AG09309 (cell line): ENCODE measurements around the gene GINS2.

Source experiments
- DNase-seq: peaks from one replicate; pipeline ENCODE4 v3.0.0-alpha.2; 2010; ENCODE audit warnings: low read depth
- H3K4me3 ChIP-seq: 2 replicates; pipeline ENCODE4 v1.5.1; 2011; ENCODE audit warnings: mild to moderate bottlenecking, low read depth, low read length, moderate library complexity; ENCODE audit not compliant: control insufficient read depth
- CTCF ChIP-seq: IDR thresholded peaks from 2 replicates; pipeline ENCODE4 v1.5.1; 2011; ENCODE audit warnings: mild to moderate bottlenecking, low read depth, low read length, inconsistent platforms; ENCODE audit not compliant: insufficient read depth, control insufficient read depth; ENCODE audit errors: missing control alignments

Gene GINS2

GRCh38 chr16:85635545-85636140, 53.1 kb downstream of the GINS2 start:
- DNase-seq: no peak
- H3K4me3 ChIP-seq: no peak overlapping the region
- TF ChIP-seq CTCF: no peak

- TF ChIP-seq CTCF: peak; percentile 12
- no peak for DNase-seq
- no peak overlapping the region for H3K4me3 ChIP-seq
Measured at GRCh38 chr16:85634747-85635544, 53.8 kb downstream of the GINS2 start.

- no peak for DNase-seq
- TF ChIP-seq CTCF: no peak
- no peak overlapping the region for H3K4me3 ChIP-seq
Measured at GRCh38 chr16:85633888-85634287, 54.9 kb downstream of the GINS2 start.

- DNase-seq: no peak
- H3K4me3 ChIP-seq: no peak overlapping the region
- no peak for TF ChIP-seq CTCF
Measured at GRCh38 chr16:85633438-85633743, 55.4 kb downstream of the GINS2 start.

- no peak for TF ChIP-seq CTCF
- no peak for DNase-seq
- H3K4me3 ChIP-seq: no peak overlapping the region
Measured at GRCh38 chr16:85632709-85633437, 55.9 kb downstream of the GINS2 start.

- no peak overlapping the region for H3K4me3 ChIP-seq
- no peak for DNase-seq
- peak; percentile 1 for TF ChIP-seq CTCF
Measured at GRCh38 chr16:85631802-85632393, 56.9 kb downstream of the GINS2 start.
